NCI-H69 (cell line): ENCODE data around the gene CEP170B.
A peak's percentile ranks its signal among the peaks of the same experiment; 100 is the strongest.
"Not testable (repeated sequence)": the region's sequence is repeated elsewhere in the genome, so short reads cannot be mapped to it uniquely, and the experiment has no call there.

ENCODE experiments used
- DNase-seq: peaks from one replicate; lab custom pipeline; 2025; lab: John Stamatoyannopoulos, UW

Gene CEP170B

DNA sequence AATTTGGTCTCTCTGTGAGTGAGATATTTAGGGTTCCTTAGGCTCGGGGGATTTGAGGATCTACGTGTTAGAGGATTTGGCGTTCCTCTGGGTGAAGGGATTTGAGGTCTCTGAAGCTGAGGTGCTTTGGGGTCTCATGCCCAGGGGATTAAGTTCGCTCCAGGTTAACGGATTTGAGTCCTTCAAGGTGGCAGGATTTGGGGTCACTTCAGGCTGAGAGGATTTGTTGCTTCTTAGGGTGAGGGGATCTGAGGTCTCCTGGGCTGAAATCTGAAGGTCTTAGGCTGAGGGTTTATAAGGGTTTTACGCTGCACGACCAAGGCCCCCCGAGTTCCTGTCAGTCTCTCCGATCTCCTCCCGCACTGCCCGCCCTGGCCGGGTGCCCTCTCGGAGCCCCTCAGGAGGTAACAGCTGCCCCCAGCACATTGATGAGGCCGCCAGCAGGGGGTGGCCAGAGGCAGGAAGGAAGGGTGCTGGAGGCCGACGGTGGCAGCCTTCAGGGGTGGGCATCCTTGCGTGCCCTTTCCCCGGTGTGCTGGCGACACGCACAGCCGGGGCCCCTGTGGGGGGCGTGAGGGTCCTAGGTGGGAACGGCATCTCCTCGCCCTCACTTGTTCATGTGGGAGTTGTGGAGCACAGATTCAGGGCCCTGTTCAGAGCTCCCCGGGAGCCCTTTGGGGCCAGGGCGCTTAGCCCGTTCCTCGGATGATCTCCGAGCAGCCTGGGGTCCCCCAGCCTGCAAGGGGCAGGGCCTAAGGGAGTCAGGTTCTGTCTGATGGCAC lies 14.3 kb downstream of the CEP170B start:
- DNase-seq, result no peak

DNA sequence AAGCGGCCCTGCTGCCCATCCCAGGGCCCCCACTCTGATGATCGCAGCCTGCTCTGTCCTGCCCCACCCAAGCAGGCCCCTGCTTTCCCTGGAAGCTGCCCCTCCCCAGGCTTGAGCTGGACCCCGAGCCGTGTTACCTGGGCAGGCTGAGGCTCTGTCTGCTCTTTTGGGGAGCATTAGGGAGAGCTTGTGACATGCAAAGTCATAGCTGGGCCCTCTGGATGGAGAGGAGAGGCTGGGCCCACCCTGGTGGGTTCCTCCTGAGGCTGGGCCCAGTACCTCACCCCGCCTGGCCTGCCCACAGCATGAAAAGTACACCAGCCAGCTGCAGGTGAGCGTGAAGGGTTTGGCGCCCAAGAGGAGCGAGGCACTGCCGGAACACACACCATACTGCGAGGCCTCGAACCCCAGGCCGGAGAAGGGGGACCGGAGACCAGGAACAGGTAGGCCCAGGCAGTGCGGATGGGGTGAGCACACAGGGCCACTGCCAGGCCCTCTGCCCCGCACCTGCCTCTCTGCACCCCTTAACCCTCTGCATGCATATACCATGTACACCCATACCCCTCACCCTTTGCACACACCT lies 15.0 kb downstream of the CEP170B start:
- no peak for DNase-seq

GRCh38 chr14:104880584-104881210 lies 15.6 kb downstream of the CEP170B start:
- no peak for DNase-seq

GRCh38 chr14:104881369-104881979 lies 16.4 kb downstream of the CEP170B start:
- DNase-seq, result peak; percentile 90

GRCh38 chr14:104882325-104882973 lies 17.4 kb downstream of the CEP170B start:
- DNase-seq, result peak; percentile 68

GRCh38 chr14:104882991-104883660 lies 18.1 kb downstream of the CEP170B start:
- DNase-seq, result no peak

DNA sequence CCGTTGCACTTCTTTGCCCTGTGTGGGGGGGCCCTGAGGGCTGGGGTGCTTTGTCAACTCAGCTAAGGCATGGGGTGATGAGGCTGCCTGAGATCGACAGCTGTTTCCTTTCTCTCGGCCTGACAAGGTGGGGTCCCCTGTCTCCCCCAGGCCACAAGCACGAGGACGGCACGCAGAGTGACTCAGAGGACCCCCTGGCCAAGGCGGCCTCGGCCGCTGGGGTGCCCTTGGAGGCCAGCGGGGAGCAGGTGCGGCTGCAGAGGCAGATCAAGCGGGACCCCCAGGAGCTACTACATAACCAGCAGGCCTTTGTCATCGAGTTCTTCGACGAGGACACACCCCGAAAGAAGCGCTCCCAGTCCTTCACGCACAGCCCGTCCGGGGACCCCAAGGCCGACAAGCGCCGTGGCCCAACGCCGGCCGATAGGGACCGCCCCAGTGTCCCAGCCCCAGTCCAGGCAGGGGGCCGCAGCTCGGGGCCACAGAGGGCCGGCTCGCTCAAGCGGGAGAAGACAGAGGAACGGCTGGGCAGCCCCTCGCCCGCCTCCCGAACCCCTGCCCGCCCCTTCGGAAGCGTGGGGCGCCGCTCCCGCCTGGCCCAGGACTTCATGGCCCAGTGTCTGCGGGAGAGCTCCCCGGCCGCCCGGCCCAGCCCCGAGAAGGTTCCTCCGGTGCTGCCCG lies 18.8 kb downstream of the CEP170B start:
- DNase-seq, result no peak

GRCh38 chr14:104884381-104884780 lies 19.3 kb downstream of the CEP170B start:
- DNase-seq, result not testable (repeated sequence)

GRCh38 chr14:104885031-104885972 lies 20.2 kb downstream of the CEP170B start:
- no peak for DNase-seq

DNA sequence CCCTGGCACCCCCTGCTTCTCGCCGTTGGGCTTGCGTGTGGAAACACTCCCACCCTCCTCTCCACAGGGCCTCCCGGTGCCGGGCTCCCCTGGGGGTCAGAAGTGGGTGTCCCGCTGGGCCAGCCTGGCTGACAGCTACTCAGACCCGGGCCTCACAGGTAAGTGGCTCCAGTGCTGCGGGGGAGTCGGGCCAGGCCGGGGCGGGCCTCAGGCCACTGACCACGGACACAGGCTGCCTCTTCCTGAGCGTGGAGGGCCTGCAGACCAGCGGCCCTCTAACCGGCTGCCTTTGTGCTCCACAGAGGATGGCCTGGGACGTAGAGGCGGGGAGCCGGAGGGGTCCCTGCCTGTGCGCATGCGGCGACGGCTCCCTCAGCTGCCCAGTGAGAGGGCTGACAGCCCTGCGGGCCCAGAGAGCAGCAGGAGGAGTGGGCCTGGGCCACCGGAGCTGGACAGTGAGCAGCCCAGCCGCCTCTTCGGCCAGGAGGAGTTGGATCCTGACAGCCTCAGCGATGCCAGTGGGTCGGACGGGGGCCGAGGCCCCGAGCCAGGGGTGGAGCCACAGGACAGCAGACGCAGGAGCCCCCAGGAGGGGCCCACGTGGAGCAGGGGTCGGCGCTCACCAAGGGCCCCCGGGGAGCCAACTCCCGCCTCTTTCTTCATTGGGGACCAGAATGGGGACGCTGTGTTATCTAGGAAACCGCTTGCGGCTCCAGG lies 21.1 kb downstream of the CEP170B start:
- no peak for DNase-seq

GRCh38 chr14:104886690-104887622 lies 21.9 kb downstream of the CEP170B start:
- no peak for DNase-seq

DNA sequence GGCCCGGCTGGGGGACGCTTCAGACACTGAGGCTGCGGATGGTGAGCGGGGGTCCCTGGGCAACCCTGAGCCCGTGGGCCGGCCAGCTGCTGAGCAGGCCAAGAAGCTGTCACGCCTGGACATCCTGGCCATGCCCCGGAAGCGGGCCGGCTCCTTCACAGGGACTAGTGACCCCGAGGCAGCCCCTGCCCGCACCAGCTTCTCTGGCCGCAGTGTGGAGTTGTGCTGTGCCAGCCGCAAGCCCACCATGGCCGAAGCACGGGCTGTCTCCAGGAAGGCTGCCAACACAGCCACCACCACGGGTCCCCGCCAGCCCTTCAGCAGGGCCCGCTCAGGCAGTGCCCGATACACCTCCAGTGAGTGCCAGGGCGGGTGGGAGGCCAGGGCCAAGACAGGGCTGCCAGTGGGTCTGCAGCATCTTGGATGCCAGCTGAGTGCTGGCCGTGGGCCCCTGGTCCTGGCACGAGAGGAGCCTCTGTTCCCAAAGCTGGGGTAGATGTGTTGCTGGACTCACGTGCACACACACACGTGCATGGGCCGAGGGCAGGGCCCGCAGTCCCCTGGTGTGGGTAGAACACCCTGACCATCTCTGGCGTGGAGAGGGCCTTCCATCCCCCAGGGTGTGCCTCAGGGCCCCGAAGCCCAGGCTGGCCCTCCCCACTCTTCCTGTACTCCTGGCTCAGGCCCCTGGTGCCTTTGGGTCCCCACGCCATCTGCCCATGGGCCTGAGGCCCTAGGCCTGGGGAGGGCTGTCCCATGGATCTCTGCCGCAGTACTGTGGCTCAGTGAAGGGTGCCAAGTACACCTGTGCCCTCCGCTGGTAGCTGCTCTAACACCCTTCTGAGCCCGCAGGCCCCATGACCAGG lies 22.8 kb downstream of the CEP170B start:
- DNase-seq, result no peak

DNA sequence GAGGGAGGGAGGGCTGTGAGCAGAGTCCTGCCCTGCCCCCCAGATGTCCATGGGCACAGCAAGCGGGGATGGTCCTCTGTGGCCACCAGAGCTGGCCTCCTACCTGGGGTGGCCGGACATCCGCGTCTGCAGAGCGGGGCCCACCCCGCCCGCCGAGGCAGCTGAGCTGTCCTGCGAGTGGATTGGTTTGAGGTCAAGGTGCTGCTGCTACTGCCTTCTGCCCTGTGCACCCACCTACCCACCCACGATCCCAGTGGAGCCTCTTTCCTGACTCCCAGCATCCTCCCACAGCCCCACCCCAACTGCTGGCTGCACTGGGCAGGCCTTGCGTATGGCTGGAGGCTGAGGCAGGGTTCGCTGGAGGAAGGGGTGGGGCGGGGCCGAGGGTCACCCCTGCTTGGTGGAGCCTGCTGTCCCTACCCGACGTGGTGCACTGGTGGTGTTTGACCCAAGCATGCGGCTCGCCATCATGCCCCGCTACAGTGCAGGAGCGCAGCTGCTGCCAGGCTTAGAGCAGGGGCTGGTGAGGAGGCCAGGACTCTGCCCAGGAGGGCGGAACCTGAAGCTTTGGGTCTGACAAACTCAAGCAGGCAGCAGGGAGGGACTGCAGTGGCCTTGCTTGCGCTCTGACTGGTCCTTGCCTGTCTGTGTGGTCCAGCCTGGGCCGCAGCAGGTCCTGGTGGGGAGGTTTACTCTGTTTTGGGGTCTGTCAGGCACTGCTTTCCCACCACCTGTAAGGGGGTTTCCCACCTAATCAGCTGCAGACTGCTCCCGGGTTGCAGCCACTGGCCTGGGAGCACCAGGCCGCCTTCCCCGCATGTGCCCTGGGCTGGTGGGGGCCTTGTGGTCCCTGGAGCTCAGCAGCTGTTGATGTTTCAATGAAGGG lies 23.7 kb downstream of the CEP170B start:
- DNase-seq, result no peak

- no peak for DNase-seq
Measured at GRCh38 chr14:104889375-104889757, 24.3 kb downstream of the CEP170B start.

- DNase-seq, result not testable (repeated sequence)
Measured at GRCh38 chr14:104890292-104890691, 25.2 kb downstream of the CEP170B start.

DNA sequence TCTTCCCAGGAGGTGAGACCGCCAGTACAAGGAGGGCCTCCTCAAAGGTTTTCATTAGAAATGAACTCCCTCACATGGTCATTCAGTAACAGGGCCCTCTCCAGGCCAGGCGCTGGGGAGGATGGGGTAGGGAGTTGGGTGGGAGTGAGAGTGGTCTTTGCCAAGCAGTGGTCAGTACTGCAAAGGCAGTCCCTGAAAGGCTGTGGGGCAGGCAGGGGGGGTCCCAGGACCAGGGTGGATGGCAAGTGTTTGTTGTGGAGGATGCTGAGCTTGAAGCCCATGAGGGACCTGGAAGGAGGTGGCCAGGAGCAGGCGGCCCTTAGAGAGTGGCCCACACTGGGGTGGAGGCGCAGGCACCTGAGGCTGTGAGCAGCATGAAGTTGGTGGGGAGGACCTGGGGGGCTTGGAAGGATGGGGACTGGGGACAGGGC lies 26.1 kb downstream of the CEP170B start:
- DNase-seq, result no peak
